ENCODE measurements around the gene FOSL2.

FOSL2 gene

DNA sequence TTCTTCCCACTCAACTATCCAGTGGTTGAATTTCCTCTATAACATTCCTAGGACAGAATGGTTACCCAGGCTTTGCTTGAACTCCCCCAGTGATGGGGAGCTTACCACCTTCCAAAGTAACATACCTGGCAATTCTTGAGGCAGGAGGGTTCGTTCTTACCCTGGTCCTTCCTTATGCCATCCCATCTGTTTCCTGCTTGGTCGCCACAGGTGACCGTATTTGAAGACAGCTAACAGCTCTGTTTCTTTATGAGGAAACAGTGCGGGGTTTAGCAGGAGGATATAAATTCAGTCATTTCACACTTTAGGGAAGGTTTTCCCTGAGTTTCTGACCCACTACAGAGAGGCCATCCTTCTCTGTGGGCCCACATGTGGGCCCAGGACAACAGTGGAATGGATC is 42.6 kb downstream of the FOSL2 start:
- no peak for DNase-seq

GRCh38 chr2:28435814-28436351 is 43.2 kb downstream of the FOSL2 start:
- DNase-seq = no peak

DNA sequence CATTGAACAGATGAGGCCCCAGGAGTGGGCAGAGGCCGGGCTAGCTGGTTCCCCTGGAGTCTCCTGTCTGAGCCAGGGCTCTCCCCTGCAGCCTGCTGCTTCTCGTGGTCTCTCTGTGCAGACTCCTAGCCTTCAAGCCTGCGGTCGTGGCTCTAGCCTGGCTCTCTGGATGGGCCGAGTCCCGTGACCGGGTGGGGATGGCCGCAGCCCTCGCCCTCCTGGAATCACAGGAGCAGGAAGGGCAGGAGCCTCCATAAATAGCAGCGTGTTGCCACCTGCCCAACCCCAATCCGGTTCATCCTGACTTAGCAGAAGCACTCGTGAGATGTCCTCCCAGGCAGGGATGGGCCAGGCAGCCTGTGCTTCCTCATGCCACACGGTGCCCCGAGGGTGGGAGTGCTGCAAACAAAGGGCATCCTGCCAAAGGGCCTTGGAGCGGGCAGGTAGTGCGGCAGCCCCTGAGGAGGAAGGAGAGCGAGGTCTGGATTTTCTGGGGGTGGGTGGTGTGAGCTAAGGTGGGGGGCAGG is 43.9 kb downstream of the FOSL2 start:
- no peak for DNase-seq

DNA sequence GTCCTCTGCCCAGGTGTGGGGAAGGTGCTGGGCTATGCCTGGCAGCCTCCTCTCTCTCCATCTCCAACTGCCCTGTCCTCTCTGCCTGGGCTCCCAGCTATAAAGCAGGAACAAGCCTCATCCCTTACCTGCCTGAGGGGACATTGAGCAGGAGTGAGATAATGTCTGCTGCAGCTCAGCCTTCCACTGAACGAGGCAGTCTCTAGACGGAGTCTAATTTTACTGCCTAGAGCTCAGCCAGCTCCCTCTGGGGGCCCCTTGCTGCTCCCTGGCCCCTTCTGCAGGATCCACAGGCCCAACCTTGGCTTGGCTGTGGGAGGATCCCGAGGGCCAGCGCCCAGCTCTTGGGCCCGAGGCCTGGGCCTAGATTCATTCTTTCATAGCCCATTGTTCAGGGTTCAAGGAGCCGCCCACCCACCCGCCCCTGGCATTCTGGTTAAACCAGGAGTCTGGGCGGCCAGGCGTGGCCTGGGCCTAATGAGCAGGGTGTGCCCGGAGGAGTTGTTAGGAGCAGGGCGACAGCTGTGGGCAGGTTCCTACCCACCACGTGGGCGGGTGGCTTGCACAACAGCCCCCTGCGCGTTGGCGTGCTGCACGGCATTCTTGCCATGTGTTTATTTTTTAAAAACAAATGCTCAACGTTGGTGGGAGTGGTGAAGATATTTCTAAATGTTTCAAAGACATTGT is 44.6 kb downstream of the FOSL2 start:
- no peak for DNase-seq

DNA sequence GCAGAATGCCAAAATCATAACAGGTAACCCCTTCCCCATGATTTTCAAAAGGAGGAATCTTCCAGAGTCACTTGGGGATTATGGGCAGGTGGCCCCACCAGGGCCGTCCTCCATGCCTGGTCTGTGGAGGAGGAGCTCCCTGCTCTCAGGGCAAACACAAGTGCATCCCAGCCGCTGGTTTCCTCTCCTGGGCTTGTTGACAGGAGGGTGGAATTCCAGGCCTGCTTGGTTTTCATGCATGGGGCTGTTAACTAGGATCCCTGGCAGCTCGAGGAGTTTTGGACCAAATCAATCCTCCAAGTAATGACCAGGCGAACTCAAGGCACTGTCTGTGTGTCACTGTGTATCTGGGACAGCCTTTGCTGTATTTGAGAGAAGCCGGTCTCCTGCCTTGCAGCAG is 45.3 kb downstream of the FOSL2 start:
- no peak for DNase-seq

GRCh38 chr2:28438532-28439063 is 45.9 kb downstream of the FOSL2 start:
- no peak for DNase-seq

GRCh38 chr2:28439127-28439526 is 46.5 kb downstream of the FOSL2 start:
- no peak for DNase-seq

- no peak for DNase-seq
These were observed 47.1 kb downstream of the FOSL2 start for GRCh38 chr2:28439763-28440162.

- DNase-seq = no peak
These were observed 49.7 kb downstream of the FOSL2 start for GRCh38 chr2:28442328-28442727.

DNA sequence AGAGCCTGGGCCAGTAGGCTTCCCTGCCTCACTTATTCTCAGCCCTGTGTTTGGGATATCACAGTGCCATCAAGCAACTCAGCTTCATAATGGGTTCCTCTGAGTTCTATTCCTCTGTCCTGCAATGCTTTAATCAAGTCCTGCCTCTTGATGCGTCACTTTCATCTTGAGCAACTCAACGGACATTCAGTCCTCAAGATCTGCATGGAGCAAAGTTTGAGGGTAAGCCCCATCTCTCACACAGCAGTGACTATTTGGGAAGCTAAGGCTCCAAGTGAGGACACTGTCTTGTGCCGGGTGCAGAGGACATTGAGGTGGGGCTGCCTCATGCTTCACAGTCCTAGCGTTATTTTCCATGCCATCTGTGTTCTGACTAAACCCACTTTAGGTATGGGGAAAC is 52.3 kb downstream of the FOSL2 start:
- no peak for DNase-seq

GRCh38 chr2:28445448-28446258 is 53.0 kb downstream of the FOSL2 start:
- no peak for DNase-seq

- no peak for DNase-seq
These were observed 53.9 kb downstream of the FOSL2 start for GRCh38 chr2:28446531-28446930.

GRCh38 chr2:28447086-28447485 is 54.4 kb downstream of the FOSL2 start:
- no peak for DNase-seq

GRCh38 chr2:28447943-28448792 is 55.5 kb downstream of the FOSL2 start:
- DNase-seq = no peak

GRCh38 chr2:28448793-28449100 is 56.1 kb downstream of the FOSL2 start:
- no peak for DNase-seq

GRCh38 chr2:28449126-28449487 is 56.4 kb downstream of the FOSL2 start:
- no peak for DNase-seq

DNA sequence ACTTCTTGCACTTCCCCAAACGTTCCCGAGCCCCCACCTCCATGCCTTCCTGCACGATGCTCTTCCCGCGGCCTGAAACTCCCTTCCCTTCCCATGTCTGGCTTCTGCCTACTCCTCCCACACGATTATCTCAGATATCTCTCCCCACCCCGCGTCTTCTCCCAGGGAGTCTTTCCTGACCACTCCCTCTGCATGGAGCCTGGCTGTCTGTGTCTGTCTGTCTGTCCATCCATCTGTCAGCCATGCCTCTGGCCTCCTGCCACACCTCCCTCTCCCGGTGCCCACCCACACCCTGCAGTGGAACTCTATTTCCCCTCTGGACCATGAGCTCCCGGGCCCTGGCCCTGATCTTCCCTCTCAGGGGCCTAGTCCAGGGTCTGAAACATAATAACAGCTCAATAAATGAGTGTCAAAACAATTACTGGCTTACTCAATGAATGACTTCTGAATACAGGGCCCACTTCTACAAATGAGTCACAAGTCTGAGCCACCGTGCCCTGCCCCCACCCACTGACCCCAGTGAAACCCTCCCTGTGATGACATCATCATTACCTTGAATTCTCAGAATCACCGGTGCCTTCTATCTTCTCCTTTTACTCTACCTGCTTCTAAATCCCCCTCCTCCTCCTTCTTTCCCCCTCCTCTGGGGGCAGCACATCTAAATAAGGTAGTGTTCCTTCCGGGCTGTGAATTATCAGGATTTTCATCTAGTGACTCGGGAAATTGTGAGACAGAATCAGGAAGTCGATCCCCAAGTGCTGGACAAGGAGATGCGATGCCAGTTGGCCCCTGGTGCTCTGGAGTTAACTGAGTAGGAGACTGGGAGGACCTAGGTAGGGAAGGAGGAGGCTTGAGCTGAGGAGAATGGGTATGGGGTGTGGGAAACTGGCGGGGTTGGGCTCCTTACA is 57.1 kb downstream of the FOSL2 start:
- DNase-seq = no peak

- no peak for DNase-seq
These were observed 58.4 kb downstream of the FOSL2 start for GRCh38 chr2:28450901-28451565.

DNA sequence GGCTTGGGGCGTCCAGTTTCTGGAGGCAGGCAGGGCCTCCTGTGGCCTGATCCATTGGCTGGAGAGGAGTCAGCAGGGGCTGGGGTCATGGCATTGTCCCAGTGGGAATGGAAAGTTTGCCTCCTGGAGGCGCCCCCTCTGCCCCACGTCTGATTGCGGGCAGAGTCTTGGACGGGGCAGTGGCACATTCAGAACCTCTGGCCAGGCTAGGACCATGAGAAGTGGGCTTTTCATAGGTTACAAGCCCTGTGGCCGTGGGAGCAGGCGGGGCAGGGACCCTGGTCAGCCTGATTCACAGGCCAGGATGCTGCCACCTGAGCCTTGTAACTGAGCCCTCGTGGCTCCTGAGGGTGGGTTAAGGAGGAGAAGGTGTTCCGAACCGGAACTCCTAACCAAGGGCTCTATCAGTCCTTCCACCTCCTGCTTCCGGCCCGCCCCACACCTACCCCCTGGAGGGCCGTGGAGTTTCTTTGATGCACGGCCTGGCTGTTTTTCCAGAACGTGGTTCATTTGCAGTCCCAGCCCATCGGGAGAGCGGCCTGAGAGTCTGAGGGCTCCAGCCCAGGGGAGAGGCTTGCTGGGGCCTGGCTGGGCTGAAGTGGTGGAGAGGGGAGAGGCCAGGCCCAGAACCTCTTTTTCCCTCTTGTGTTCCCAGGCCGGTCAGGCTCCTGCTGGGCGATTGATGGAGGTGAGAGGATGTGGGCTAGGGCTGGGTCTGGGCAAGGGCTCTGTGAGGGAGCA is 59.3 kb downstream of the FOSL2 start:
- no peak for DNase-seq

GRCh38 chr2:28452534-28453081 is 60.0 kb downstream of the FOSL2 start:
- DNase-seq = peak in 1 of 2 donors; percentile 38

Measured in hippocampal formation (tissue), 2 donors.